H9 (cell line): ENCODE data around the gene GPBAR1. TPM values are rescaled to one million over a fixed set of nuclear protein-coding genes. Genes with fewer than 3 reads are reported as not detected.

ENCODE experiments used
- DNase-seq: peaks from one replicate; pipeline ENCODE4 v3.0.0-alpha.2; 2017
- H2AFZ ChIP-seq: one replicate; pipeline ENCODE4 v1.6.1; 2013; ENCODE audit warnings: mild to moderate bottlenecking, low read length, control low read depth, moderate library complexity
- H2AK5ac ChIP-seq: 2 replicates; pipeline ENCODE4 v1.6.1; 2013; ENCODE audit warnings: low read length, control low read depth, mixed read lengths; ENCODE audit not compliant: insufficient read length
- H2BK120ac ChIP-seq: one replicate; pipeline ENCODE4 v1.6.1; 2013; ENCODE audit warnings: low read depth, mild to moderate bottlenecking, low read length, control low read depth, inconsistent platforms; ENCODE audit not compliant: poor library complexity, severe bottlenecking
- H2BK12ac ChIP-seq: 2 replicates; pipeline ENCODE4 v1.6.1; 2013; ENCODE audit warnings: low read length, control low read depth, mixed read lengths, low read depth; ENCODE audit not compliant: insufficient read length
- H2BK15ac ChIP-seq: 2 replicates; pipeline ENCODE4 v1.6.1; 2013; ENCODE audit warnings: low read depth, low read length, control low read depth
- H2BK20ac ChIP-seq: one replicate; pipeline ENCODE4 v1.6.1; 2013; ENCODE audit warnings: low read depth, mild to moderate bottlenecking, low read length, control low read depth, inconsistent platforms; ENCODE audit not compliant: poor library complexity, severe bottlenecking
- H2BK5ac ChIP-seq: 2 replicates; pipeline ENCODE4 v1.6.1; 2013; ENCODE audit warnings: low read length, control low read depth, mixed read lengths; ENCODE audit not compliant: insufficient read length
- H3K14ac ChIP-seq: 2 replicates; pipeline ENCODE4 v1.6.1; 2013; ENCODE audit warnings: low read length, control low read depth; ENCODE audit not compliant: insufficient read depth
- H3K18ac ChIP-seq: 2 replicates; pipeline ENCODE4 v1.6.1; 2013; ENCODE audit warnings: low read depth, mild to moderate bottlenecking, mixed read lengths, low read length, control low read depth; ENCODE audit not compliant: insufficient read length
- H3K23ac ChIP-seq: 2 replicates; pipeline ENCODE4 v1.6.1; 2013; ENCODE audit warnings: low read length, control low read depth, mixed read lengths, low read depth; ENCODE audit not compliant: insufficient read length
- H3K23me2 ChIP-seq: 2 replicates; pipeline ENCODE4 v1.6.1; 2013; ENCODE audit warnings: low read depth, mild to moderate bottlenecking, mixed read lengths, low read length, control low read depth; ENCODE audit not compliant: insufficient read length, poor library complexity, severe bottlenecking
- H3K27ac ChIP-seq: 2 replicates; pipeline ENCODE4 v1.5.1; 2013; ENCODE audit warnings: low read length, control low read depth, mixed read lengths, low read depth; ENCODE audit not compliant: insufficient read length
- H3K27me3 ChIP-seq: 2 replicates; pipeline ENCODE4 v1.6.1; 2013; ENCODE audit warnings: low read length, control low read depth, inconsistent platforms; ENCODE audit not compliant: insufficient read depth
- H3K4ac ChIP-seq: 2 replicates; pipeline ENCODE4 v1.6.1; 2013; ENCODE audit warnings: low read depth, mild to moderate bottlenecking, control low read depth, inconsistent platforms, low read length, moderate library complexity
- H3K4me1 ChIP-seq: 2 replicates; pipeline ENCODE4 v1.6.1; 2013; ENCODE audit warnings: low read length, control low read depth, inconsistent platforms; ENCODE audit not compliant: insufficient read depth
- H3K4me2 ChIP-seq: 2 replicates; pipeline ENCODE4 v1.6.1; 2013; ENCODE audit warnings: low read length, control low read depth, mixed read lengths; ENCODE audit not compliant: insufficient read length, insufficient read depth
- H3K56ac ChIP-seq: 2 replicates; pipeline ENCODE4 v1.6.1; 2013; ENCODE audit warnings: low read depth, mild to moderate bottlenecking, mixed read lengths, low read length, control low read depth; ENCODE audit not compliant: insufficient read length
- H3K79me1 ChIP-seq: 2 replicates; pipeline ENCODE4 v1.6.1; 2013; ENCODE audit warnings: low read depth, mild to moderate bottlenecking, moderate library complexity, low read length, control low read depth, inconsistent platforms; ENCODE audit not compliant: insufficient read depth, poor library complexity, severe bottlenecking
- H3K79me2 ChIP-seq: 2 replicates; pipeline ENCODE4 v1.6.1; 2013; ENCODE audit warnings: low read length, control low read depth, inconsistent platforms; ENCODE audit not compliant: insufficient read depth
- H3K9ac ChIP-seq: 2 replicates; pipeline ENCODE4 v1.6.1; 2013; ENCODE audit warnings: low read length, control low read depth, mixed read lengths; ENCODE audit not compliant: insufficient read length; ENCODE audit errors: extremely low read depth
- H3K9me3 ChIP-seq: one replicate; pipeline ENCODE4 v1.6.1; 2013; ENCODE audit warnings: low read depth, low read length, inconsistent platforms; ENCODE audit not compliant: control insufficient read depth
- H3T11ph ChIP-seq: one replicate; pipeline ENCODE4 v1.6.1; 2013; ENCODE audit warnings: mild to moderate bottlenecking, low read length, control low read depth, inconsistent platforms
- H4K20me1 ChIP-seq: one replicate; pipeline ENCODE4 v1.6.1; 2013; ENCODE audit not compliant: control insufficient read depth, insufficient read length, insufficient read depth
- H4K5ac ChIP-seq: 2 replicates; pipeline ENCODE4 v1.6.1; 2013; ENCODE audit warnings: low read depth, mild to moderate bottlenecking, mixed read lengths, low read length, control low read depth; ENCODE audit not compliant: insufficient read length
- H4K8ac ChIP-seq: replicated peaks from 2 replicates; pipeline ENCODE4 v1.6.1; 2013; ENCODE audit warnings: low read length, control low read depth, mixed read lengths, low read depth; ENCODE audit not compliant: insufficient read length
- H4K91ac ChIP-seq: 2 replicates; pipeline ENCODE4 v1.6.1; 2013; ENCODE audit warnings: low read depth, mild to moderate bottlenecking, moderate library complexity, mixed read lengths, low read length, control low read depth; ENCODE audit not compliant: insufficient read length
- H3K27ac Mint-ChIP-seq, 3 experiments: 2 replicates in 2 of 3; 3 replicates in 1 of 3; pipeline ENCODE4 v1.8.0; 2020 to 2021; ENCODE audit warnings: mixed read lengths in 3 of 3, mild to moderate bottlenecking in 1 of 3, moderate library complexity in 1 of 3
- H3K27me3 Mint-ChIP-seq: 2 replicates; pipeline ENCODE4 v1.8.0; 2021; ENCODE audit warnings: low read depth, mild to moderate bottlenecking, moderate library complexity, mixed read lengths
- H3K36me3 Mint-ChIP-seq, 3 experiments: 2 replicates in 2 of 3; 3 replicates in 1 of 3; pipeline ENCODE4 v1.8.0; 2020 to 2021; ENCODE audit warnings: low read depth in 3 of 3, mixed read lengths in 3 of 3; ENCODE audit not compliant: insufficient read depth in 1 of 3
- H3K4me1 Mint-ChIP-seq, 2 experiments: 2 replicates each; pipeline ENCODE4 v1.8.0; 2020; ENCODE audit warnings: mixed read lengths in 2 of 2
- H3K4me3 Mint-ChIP-seq, 2 experiments: 2 replicates in 1 of 2; 3 replicates in 1 of 2; pipeline ENCODE4 v1.8.0; 2020 to 2021; ENCODE audit warnings: mild to moderate bottlenecking in 2 of 2, mixed read lengths in 2 of 2, moderate library complexity in 1 of 2
- H3K9me3 Mint-ChIP-seq, 2 experiments: 2 replicates in 1 of 2; 3 replicates in 1 of 2; pipeline ENCODE4 v1.8.0; 2020; ENCODE audit warnings: mild to moderate bottlenecking in 2 of 2, mixed read lengths in 2 of 2, moderate library complexity in 1 of 2
- WGBS: extraction: QIAGEN DNeasy Blood & Tissue Kit; methylation state at CpG from one replicate; pipeline ENCODE4 v1.1.7; 2013; ENCODE audit warnings: missing lambda C conversion rate, low lambda C conversion rate, mixed read lengths; ENCODE audit not compliant: insufficient read length; ENCODE audit errors: extremely low coverage; 5-methylcytosine and 5-hydroxymethylcytosine counted together
- total RNA-seq: library from RNA; stranded (reverse); gene quantifications from 2 replicates; pipeline ENCODE4 v1.2.1, GENCODE V29; 2021
- TF ChIP-seq, protein P1 (sequence below): fragments of 200-600 bp; sonication (generic); conservative IDR thresholded peaks from 3 replicates; pipeline ENCODE4 v1.8.0; 2021; ENCODE audit warnings: antibody characterized with exemption, mild to moderate bottlenecking

GPBAR1 gene
- total RNA-seq, 1 experiment from 2014 or later = 0.44 TPM

DNA sequence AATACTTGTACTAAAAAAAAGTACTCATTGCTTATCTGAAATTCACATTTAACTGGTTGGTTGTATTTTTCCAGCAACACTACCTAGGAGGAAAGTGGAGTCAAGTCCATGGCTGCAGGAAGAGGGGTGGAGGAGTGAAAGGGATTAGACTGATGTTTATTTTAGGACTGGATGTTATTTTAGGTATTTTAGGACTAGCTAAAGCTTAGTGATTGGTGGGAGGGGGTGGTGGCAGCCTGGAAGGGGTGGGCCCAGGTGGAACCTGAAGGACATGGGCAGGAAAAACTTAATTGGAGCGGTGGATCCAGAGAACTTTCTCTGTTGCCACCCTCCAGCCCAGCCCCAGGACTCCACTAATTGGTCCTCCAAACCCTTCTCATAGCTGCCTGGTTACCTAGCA lies 35.4 kb downstream of the GPBAR1 start:
- Histone ChIP-seq H4K20me1 (no peaks in the 10 kb centered on the region), H2BK120ac (no peak overlapping the region), H3K4me2 (no peak overlapping the region), H2BK20ac (no peak overlapping the region), H3K27me3 (no peaks in the 10 kb centered on the region), H4K91ac (no peak overlapping the region), H3K23ac (no peak overlapping the region), H3K56ac (no peak overlapping the region), H2AK5ac (no peak overlapping the region), H3K79me2 (no peaks in the 10 kb centered on the region), H3K79me1 (no peaks in the 10 kb centered on the region), H3K9me3 (no peaks in the 10 kb centered on the region), H4K8ac (no peak overlapping the region), H2BK5ac (no peak overlapping the region), H3K4ac (no peak overlapping the region), H3T11ph (no peak overlapping the region), H3K14ac (no peak overlapping the region), H2BK12ac (no peak overlapping the region), H2BK15ac (no peak overlapping the region), H3K4me1 (0 out of 2 replicates have a peak, but pooled peaks cover 2% of the 10 kb centered on the region), H3K9ac (no peak overlapping the region), H3K18ac (no peak overlapping the region), H4K5ac (no peak overlapping the region), H3K27ac (no peak overlapping the region), H2AFZ (no peak overlapping the region), H3K23me2 (peaks cover 7% of the 10 kb centered on the region)
- H3K27ac Mint-ChIP-seq = no peak overlapping the region
- H3K27me3 Mint-ChIP-seq = no peaks in the 10 kb centered on the region; the same call in 1 of the 2 replicates
- WGBS = no CpG with 5 or more reads among the region's 1 CpG
- H3K9me3 Mint-ChIP-seq = no peaks in the 10 kb centered on the region
- DNase-seq = no peak
- no peak overlapping the region for H3K4me3 Mint-ChIP-seq
- no peaks in the 10 kb centered on the region for H3K36me3 Mint-ChIP-seq
- H3K4me1 Mint-ChIP-seq = peaks cover 34 to 41% of the 10 kb centered on the region in 2 experiments
- TF ChIP-seq, protein P1, sequence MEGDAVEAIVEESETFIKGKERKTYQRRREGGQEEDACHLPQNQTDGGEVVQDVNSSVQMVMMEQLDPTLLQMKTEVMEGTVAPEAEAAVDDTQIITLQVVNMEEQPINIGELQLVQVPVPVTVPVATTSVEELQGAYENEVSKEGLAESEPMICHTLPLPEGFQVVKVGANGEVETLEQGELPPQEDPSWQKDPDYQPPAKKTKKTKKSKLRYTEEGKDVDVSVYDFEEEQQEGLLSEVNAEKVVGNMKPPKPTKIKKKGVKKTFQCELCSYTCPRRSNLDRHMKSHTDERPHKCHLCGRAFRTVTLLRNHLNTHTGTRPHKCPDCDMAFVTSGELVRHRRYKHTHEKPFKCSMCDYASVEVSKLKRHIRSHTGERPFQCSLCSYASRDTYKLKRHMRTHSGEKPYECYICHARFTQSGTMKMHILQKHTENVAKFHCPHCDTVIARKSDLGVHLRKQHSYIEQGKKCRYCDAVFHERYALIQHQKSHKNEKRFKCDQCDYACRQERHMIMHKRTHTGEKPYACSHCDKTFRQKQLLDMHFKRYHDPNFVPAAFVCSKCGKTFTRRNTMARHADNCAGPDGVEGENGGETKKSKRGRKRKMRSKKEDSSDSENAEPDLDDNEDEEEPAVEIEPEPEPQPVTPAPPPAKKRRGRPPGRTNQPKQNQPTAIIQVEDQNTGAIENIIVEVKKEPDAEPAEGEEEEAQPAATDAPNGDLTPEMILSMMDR = no peak
